ENCODE results near the gene LIMK1. TPM values are rescaled to one million over a fixed set of nuclear protein-coding genes. Genes with fewer than 3 reads are reported as not detected.
"Not testable (repeated sequence)": the region's sequence is repeated elsewhere in the genome, so short reads cannot be mapped to it uniquely, and the experiment has no call there.

Gene LIMK1
- total RNA-seq, 1 experiment from 2014 or later = 34.4 TPM

DNA sequence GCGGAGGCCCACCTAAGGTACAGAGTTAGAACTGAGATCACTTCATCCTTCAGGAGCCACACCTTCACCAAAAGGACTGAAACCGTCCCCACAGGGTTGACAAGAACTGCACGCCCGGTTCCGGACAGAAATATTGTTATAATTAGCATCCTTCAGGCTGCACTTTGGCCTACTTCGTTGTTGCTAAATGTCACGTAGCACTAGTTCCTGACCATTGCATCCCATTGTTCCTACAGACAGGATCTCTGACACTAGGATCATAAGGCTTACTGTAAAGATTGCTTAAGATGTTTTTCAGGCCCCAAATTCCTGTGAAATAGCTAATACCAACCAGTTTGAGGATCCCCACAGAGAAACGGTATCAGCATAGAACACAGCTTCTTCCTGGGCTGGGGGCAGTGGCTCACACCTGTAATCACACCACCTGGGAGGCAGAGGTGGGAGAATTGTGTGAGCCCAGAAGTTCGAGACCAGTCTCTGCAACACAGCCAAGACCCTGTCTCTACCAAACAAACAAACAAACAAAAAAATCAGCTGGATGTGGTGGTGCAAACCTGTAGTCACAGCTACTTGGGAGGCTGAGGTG, 72.3 kb downstream of the LIMK1 start:
- TF ChIP-seq, protein P1, sequence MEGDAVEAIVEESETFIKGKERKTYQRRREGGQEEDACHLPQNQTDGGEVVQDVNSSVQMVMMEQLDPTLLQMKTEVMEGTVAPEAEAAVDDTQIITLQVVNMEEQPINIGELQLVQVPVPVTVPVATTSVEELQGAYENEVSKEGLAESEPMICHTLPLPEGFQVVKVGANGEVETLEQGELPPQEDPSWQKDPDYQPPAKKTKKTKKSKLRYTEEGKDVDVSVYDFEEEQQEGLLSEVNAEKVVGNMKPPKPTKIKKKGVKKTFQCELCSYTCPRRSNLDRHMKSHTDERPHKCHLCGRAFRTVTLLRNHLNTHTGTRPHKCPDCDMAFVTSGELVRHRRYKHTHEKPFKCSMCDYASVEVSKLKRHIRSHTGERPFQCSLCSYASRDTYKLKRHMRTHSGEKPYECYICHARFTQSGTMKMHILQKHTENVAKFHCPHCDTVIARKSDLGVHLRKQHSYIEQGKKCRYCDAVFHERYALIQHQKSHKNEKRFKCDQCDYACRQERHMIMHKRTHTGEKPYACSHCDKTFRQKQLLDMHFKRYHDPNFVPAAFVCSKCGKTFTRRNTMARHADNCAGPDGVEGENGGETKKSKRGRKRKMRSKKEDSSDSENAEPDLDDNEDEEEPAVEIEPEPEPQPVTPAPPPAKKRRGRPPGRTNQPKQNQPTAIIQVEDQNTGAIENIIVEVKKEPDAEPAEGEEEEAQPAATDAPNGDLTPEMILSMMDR (IDR thresholded peaks at IDR 0.05; ENCODE audit: unreplicated experiment) = no peak
- H3K36me3 Mint-ChIP-seq (ENCODE audit: insufficient read depth, unreplicated experiment) = no peaks in the 10 kb centered on the region
- no peaks in the 10 kb centered on the region for H3K27me3 Mint-ChIP-seq (ENCODE audit: unreplicated experiment)
- no peak overlapping the region for H3K27ac Mint-ChIP-seq (ENCODE audit: unreplicated experiment)
- CTCF ChIA-PET = no interaction called here
- BruUV-seq (replicated peaks) = no TSS peak
- intact Hi-C loops (cut with micrococcal nuclease; ENCODE audit: unreplicated experiment) = no loop called here
- no peak for DNase-seq
- H3K9me3 Mint-ChIP-seq (ENCODE audit: low read depth, unreplicated experiment) = no peaks in the 10 kb centered on the region
- no peak overlapping the region for H3K4me3 Mint-ChIP-seq (ENCODE audit: low read depth, unreplicated experiment)
- H3K4me1 Mint-ChIP-seq (ENCODE audit: low read depth, unreplicated experiment) = no peaks in the 10 kb centered on the region

DNA sequence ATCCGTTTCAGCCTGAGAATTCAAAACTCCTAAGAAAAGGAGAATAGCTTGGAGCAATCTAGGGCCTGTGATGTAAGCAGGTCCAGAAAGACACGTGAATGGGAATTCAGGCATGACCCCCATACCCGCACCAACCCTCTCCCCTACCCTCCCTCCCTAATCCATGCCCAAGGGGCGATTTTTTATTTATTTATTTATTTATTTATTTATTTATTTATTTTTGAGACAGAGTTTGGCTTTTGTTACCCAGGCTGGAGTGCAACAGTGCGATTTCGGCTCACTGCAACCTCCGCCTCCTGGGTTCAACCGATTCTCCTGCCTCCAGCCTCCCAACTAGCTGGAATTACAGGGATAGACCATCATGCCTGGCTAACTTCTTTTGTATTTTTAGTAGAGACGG, 74.0 kb downstream of the LIMK1 start:
- BruUV-seq (replicated peaks) = no TSS peak
- H3K27me3 Mint-ChIP-seq (ENCODE audit: unreplicated experiment) = no peaks in the 10 kb centered on the region

DNA sequence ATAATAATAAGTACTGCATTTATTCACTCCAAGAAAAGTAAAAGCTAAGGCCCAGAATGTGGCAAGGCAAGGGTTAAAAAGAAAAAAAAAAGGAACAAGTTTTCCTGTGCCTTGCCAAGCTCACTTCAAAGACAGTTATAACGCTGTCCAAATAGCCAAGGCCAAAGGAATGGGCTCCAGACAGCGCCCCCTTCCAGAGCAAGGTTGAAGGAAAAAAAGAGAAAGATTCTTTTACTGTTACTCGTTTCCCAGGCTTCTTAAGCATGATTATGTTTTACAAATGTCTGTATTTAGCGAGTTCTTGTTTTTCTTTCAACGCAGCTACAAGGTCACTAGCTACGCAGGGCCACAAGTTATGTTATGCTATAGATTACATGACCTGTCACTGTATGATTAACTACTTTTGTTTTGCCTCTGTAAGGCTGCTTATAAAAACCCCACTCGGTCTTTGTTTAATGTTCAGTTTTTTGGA, 81.4 kb downstream of the LIMK1 start:
- Mint-ChIP-seq H3K36me3 (ENCODE audit: insufficient read depth, unreplicated experiment) (no peaks in the 10 kb centered on the region), H3K4me3 (ENCODE audit: low read depth, unreplicated experiment) (no peak overlapping the region), H3K27me3 (ENCODE audit: unreplicated experiment) (no peaks in the 10 kb centered on the region), H3K27ac (ENCODE audit: unreplicated experiment) (no peak overlapping the region), H3K9me3 (ENCODE audit: low read depth, unreplicated experiment) (no peaks in the 10 kb centered on the region), H3K4me1 (ENCODE audit: low read depth, unreplicated experiment) (no peaks in the 10 kb centered on the region)
- TF ChIP-seq, protein P1 (IDR thresholded peaks at IDR 0.05; ENCODE audit: unreplicated experiment) = no peak
- intact Hi-C loops (cut with micrococcal nuclease; ENCODE audit: unreplicated experiment) = no loop called here
- DNase-seq = no peak
- no TSS peak for BruUV-seq (replicated peaks)
- CTCF ChIA-PET = interaction anchor here (0.6 kb wide), 2 partner anchors 23 to 32 kb away, joined by 3 to 6 read pairs; no protein-coding TSS in a partner anchor

More for the DNA sequence above, 74.0 kb downstream of the LIMK1 start:
- no peaks in the 10 kb centered on the region for H3K9me3 Mint-ChIP-seq (ENCODE audit: low read depth, unreplicated experiment)
- H3K36me3 Mint-ChIP-seq (ENCODE audit: insufficient read depth, unreplicated experiment) = no peaks in the 10 kb centered on the region
- CTCF ChIA-PET = no interaction called here
- H3K27ac Mint-ChIP-seq (ENCODE audit: unreplicated experiment) = no peak overlapping the region
- no peaks in the 10 kb centered on the region for H3K4me1 Mint-ChIP-seq (ENCODE audit: low read depth, unreplicated experiment)
- DNase-seq = no peak
- intact Hi-C loops (cut with micrococcal nuclease; ENCODE audit: unreplicated experiment) = no loop called here
- no peak overlapping the region for H3K4me3 Mint-ChIP-seq (ENCODE audit: low read depth, unreplicated experiment)
- TF ChIP-seq, protein P1 (IDR thresholded peaks at IDR 0.05; ENCODE audit: unreplicated experiment) = no peak

DNA sequence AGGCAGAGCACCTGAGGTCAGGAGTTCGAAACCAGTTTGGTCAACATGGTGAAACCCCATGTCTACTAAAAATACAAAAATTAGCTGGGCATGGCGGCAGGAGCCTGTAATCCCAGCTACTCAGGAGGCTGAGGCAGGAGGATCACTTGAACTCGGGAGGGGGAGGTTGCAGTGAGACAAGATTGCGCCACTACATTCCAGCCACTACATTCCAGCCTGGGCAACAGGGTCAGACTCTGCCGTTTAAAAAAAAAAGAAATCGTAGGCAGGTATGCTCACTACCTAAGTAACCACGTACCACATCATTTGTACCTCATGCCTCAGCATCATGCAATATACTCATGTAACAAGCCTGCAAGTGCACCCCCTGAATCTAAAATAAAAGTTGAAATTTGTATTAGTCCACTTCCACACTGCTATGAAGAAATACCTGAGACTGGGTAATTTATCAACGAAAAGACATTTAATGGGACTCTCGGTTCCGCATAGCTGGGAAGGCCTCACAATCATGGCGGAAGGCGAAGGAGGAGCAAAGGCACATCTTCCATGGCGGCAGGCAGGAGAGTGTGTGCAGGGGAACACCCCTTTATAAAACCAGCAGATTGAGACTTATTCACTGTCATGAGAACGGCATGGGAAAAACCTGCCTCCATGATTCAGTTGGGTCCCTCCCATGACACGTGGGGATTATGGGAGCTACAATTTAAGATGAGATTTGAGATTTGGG, 82.4 kb downstream of the LIMK1 start:
- CTCF ChIA-PET = no interaction called here
- intact Hi-C loops (cut with micrococcal nuclease; ENCODE audit: unreplicated experiment) = no loop called here
- no peaks in the 10 kb centered on the region for H3K9me3 Mint-ChIP-seq (ENCODE audit: low read depth, unreplicated experiment)
- H3K27me3 Mint-ChIP-seq (ENCODE audit: unreplicated experiment) = no peaks in the 10 kb centered on the region
- TF ChIP-seq, protein P1 (IDR thresholded peaks at IDR 0.05; ENCODE audit: unreplicated experiment) = no peak
- no peak overlapping the region for H3K27ac Mint-ChIP-seq (ENCODE audit: unreplicated experiment)
- BruUV-seq (replicated peaks) = no TSS peak
- H3K4me1 Mint-ChIP-seq (ENCODE audit: low read depth, unreplicated experiment) = no peaks in the 10 kb centered on the region
- DNase-seq = no peak
- no peaks in the 10 kb centered on the region for H3K36me3 Mint-ChIP-seq (ENCODE audit: insufficient read depth, unreplicated experiment)
- H3K4me3 Mint-ChIP-seq (ENCODE audit: low read depth, unreplicated experiment) = no peak overlapping the region

DNA sequence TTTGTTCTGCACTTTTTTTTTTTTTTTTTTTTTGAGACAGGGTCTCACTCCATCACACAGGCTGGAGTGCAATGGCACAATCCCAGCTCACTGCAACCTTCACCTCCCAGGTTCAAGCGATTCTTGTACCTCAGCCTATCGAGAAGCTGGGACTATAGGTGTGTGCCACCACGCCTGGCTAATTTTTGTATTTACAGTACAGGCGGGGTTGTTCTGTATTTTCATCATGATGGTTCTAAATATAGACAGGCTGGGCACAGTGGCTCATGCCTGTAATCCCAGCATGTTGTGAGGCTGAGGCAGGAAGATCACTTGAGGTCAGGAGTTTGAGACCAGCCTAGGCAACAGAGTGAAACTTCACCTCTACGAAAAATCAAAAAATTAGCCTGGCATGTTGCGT, 83.7 kb downstream of the LIMK1 start:
- H3K4me3 Mint-ChIP-seq (ENCODE audit: low read depth, unreplicated experiment); H3K36me3 Mint-ChIP-seq (ENCODE audit: insufficient read depth, unreplicated experiment); DNase-seq; H3K27me3 Mint-ChIP-seq (ENCODE audit: unreplicated experiment); intact Hi-C loops (cut with micrococcal nuclease; ENCODE audit: unreplicated experiment); BruUV-seq (replicated peaks); H3K9me3 Mint-ChIP-seq (ENCODE audit: low read depth, unreplicated experiment); H3K27ac Mint-ChIP-seq (ENCODE audit: unreplicated experiment); H3K4me1 Mint-ChIP-seq (ENCODE audit: low read depth, unreplicated experiment): not testable (repeated sequence)
- CTCF ChIA-PET = interaction anchor here (0.6 to 0.7 kb wide), 3 partner anchors 16 to 130 kb away, joined by 4 to 6 read pairs (median 4); partner anchors contain the start of gene LAT2

Data from Calu3 (cell line).